Measurements from ENCODE around the gene HIF3A. TPM values are rescaled to one million over a fixed set of nuclear protein-coding genes. Genes with fewer than 3 reads are reported as not detected.

Gene HIF3A
- total RNA-seq, 1 donor from 2014 or later: 79.3 TPM

Small RNAs within 50 kb of the gene (small RNA-seq; reads per million reads assigned to genes)
- not detected for gene RNU6-924P

Other genes with a start within 250 kb of the HIF3A start
- not detected for gene IGFL3, start 172.4 kb upstream of the HIF3A start, total RNA-seq
- gene IGFL2, start 148.8 kb upstream of the HIF3A start, total RNA-seq: not detected
- not detected for gene IGFL1, start 67.3 kb upstream of the HIF3A start, total RNA-seq
- gene PPP5C, start 50.0 kb downstream of the HIF3A start, total RNA-seq: 44.4 TPM
- gene CCDC8, start 116.5 kb downstream of the HIF3A start, total RNA-seq: 67.8 TPM
- 0.52 TPM for gene PNMA8C, start 131.9 kb downstream of the HIF3A start, total RNA-seq
- gene PNMA8A, start 174.5 kb downstream of the HIF3A start, total RNA-seq: 21.4 TPM
- gene PNMA8B, start 198.8 kb downstream of the HIF3A start, total RNA-seq: 3.7 TPM